H1 (cell line): ENCODE measurements around the gene PYURF. TPM values are rescaled to one million over a fixed set of nuclear protein-coding genes. Genes with fewer than 3 reads are reported as not detected.

Experiments used
- BACH1 ChIP-seq: IDR thresholded peaks from 2 replicates; pipeline ENCODE4 v1.6.1; 2012; ENCODE audit warnings: low read length, improper control_type of control experiment
- SIN3A ChIP-seq, 2 experiments: IDR thresholded peaks in 1 of 2; conservative IDR thresholded peaks in 1 of 2; 2 replicates each; pipeline ENCODE4 v1.6.1; 2011 to 2012; ENCODE audit warnings: low read length in 2 of 2, improper control_type of control experiment in 1 of 2, low read depth in 1 of 2, mild to moderate bottlenecking in 1 of 2
- SIRT6 ChIP-seq: IDR thresholded peaks from one replicate; pipeline ENCODE4 v1.7.1; 2012; ENCODE audit warnings: low read length, inconsistent platforms
- TAF7 ChIP-seq: optimal IDR thresholded peaks from 2 replicates; pipeline ENCODE3; 2011; ENCODE audit warnings: low read depth, mild to moderate bottlenecking, inconsistent platforms, low read length, moderate library complexity, borderline replicate concordance
- polyA plus RNA-seq, 7 experiments: library from polyadenylated mRNA; depleted of rRNA in 3 of 7; stranded (reverse) in 5 of 7; unstranded in 2 of 7; fragments of >200 nt in 5 of 7; fragments of 200-250 nt in 2 of 7; gene quantifications; 1 replicate in 5 of 7; 2 replicates in 1 of 7; 4 replicates in 1 of 7; pipeline versions ENCODE4 v1.2.1 to v1.2.3, GENCODE V29; 2011 to 2013; ENCODE audit warnings: missing spikeins in 2 of 7, mixed read lengths in 2 of 7
- total RNA-seq: library from RNA; stranded (reverse); fragmentation: NEBNext Ultra II Directional; extraction: Animal tissue kit (Norgen Biotek cat#: 25700); gene quantifications from 2 replicates; pipeline ENCODE4 v1.2.1, GENCODE V29; 2021
- TF ChIP-seq, protein P1 (sequence below): fragments of 300-600 bp; sonication (generic); IDR thresholded peaks from 2 replicates; pipeline ENCODE4 v1.7.1; 2012; ENCODE audit warnings: low read length, moderate library complexity, mild to moderate bottlenecking, inconsistent platforms; ENCODE audit not compliant: insufficient replicate concordance

PYURF gene
- total and polyA plus RNA-seq, 2 of the 8 experiments (the other 6 are each of a cell fraction or from before 2014, with no cell fraction given), result 31.6 to 44.8 TPM

- TF ChIP-seq, protein P1, sequence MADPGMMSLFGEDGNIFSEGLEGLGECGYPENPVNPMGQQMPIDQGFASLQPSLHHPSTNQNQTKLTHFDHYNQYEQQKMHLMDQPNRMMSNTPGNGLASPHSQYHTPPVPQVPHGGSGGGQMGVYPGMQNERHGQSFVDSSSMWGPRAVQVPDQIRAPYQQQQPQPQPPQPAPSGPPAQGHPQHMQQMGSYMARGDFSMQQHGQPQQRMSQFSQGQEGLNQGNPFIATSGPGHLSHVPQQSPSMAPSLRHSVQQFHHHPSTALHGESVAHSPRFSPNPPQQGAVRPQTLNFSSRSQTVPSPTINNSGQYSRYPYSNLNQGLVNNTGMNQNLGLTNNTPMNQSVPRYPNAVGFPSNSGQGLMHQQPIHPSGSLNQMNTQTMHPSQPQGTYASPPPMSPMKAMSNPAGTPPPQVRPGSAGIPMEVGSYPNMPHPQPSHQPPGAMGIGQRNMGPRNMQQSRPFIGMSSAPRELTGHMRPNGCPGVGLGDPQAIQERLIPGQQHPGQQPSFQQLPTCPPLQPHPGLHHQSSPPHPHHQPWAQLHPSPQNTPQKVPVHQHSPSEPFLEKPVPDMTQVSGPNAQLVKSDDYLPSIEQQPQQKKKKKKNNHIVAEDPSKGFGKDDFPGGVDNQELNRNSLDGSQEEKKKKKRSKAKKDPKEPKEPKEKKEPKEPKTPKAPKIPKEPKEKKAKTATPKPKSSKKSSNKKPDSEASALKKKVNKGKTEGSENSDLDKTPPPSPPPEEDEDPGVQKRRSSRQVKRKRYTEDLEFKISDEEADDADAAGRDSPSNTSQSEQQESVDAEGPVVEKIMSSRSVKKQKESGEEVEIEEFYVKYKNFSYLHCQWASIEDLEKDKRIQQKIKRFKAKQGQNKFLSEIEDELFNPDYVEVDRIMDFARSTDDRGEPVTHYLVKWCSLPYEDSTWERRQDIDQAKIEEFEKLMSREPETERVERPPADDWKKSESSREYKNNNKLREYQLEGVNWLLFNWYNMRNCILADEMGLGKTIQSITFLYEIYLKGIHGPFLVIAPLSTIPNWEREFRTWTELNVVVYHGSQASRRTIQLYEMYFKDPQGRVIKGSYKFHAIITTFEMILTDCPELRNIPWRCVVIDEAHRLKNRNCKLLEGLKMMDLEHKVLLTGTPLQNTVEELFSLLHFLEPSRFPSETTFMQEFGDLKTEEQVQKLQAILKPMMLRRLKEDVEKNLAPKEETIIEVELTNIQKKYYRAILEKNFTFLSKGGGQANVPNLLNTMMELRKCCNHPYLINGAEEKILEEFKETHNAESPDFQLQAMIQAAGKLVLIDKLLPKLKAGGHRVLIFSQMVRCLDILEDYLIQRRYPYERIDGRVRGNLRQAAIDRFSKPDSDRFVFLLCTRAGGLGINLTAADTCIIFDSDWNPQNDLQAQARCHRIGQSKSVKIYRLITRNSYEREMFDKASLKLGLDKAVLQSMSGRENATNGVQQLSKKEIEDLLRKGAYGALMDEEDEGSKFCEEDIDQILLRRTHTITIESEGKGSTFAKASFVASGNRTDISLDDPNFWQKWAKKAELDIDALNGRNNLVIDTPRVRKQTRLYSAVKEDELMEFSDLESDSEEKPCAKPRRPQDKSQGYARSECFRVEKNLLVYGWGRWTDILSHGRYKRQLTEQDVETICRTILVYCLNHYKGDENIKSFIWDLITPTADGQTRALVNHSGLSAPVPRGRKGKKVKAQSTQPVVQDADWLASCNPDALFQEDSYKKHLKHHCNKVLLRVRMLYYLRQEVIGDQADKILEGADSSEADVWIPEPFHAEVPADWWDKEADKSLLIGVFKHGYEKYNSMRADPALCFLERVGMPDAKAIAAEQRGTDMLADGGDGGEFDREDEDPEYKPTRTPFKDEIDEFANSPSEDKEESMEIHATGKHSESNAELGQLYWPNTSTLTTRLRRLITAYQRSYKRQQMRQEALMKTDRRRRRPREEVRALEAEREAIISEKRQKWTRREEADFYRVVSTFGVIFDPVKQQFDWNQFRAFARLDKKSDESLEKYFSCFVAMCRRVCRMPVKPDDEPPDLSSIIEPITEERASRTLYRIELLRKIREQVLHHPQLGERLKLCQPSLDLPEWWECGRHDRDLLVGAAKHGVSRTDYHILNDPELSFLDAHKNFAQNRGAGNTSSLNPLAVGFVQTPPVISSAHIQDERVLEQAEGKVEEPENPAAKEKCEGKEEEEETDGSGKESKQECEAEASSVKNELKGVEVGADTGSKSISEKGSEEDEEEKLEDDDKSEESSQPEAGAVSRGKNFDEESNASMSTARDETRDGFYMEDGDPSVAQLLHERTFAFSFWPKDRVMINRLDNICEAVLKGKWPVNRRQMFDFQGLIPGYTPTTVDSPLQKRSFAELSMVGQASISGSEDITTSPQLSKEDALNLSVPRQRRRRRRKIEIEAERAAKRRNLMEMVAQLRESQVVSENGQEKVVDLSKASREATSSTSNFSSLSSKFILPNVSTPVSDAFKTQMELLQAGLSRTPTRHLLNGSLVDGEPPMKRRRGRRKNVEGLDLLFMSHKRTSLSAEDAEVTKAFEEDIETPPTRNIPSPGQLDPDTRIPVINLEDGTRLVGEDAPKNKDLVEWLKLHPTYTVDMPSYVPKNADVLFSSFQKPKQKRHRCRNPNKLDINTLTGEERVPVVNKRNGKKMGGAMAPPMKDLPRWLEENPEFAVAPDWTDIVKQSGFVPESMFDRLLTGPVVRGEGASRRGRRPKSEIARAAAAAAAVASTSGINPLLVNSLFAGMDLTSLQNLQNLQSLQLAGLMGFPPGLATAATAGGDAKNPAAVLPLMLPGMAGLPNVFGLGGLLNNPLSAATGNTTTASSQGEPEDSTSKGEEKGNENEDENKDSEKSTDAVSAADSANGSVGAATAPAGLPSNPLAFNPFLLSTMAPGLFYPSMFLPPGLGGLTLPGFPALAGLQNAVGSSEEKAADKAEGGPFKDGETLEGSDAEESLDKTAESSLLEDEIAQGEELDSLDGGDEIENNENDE, result no peak
- TF ChIP-seq TAF7 (no peak), BACH1 (no peak), SIN3A (conservative IDR thresholded peaks at IDR 0.05 in 1 of 2, IDR thresholded peaks at IDR 0.05 in 1 of 2; ENCODE audit: low read depth in 1 of 2, low read length in 2 of 2) (no peak), SIRT6 (no peak)
Measured at GRCh38 chr4:88503344-88503743, 20.2 kb downstream of the PYURF start (continued).
